CD4-positive, alpha-beta T cell treated with Interleukin-6 for 4 hours (primary cell): ENCODE data around the gene RBM39.
"Not testable (repeated sequence)": the region's sequence is repeated elsewhere in the genome, so short reads cannot be mapped to it uniquely, and the experiment has no call there.

Experiments used
- DNase-seq: peaks from one replicate; pipeline ENCODE4 v3.0.0-alpha.2; 2020; ENCODE audit warnings: mixed read lengths

RBM39 gene

DNA sequence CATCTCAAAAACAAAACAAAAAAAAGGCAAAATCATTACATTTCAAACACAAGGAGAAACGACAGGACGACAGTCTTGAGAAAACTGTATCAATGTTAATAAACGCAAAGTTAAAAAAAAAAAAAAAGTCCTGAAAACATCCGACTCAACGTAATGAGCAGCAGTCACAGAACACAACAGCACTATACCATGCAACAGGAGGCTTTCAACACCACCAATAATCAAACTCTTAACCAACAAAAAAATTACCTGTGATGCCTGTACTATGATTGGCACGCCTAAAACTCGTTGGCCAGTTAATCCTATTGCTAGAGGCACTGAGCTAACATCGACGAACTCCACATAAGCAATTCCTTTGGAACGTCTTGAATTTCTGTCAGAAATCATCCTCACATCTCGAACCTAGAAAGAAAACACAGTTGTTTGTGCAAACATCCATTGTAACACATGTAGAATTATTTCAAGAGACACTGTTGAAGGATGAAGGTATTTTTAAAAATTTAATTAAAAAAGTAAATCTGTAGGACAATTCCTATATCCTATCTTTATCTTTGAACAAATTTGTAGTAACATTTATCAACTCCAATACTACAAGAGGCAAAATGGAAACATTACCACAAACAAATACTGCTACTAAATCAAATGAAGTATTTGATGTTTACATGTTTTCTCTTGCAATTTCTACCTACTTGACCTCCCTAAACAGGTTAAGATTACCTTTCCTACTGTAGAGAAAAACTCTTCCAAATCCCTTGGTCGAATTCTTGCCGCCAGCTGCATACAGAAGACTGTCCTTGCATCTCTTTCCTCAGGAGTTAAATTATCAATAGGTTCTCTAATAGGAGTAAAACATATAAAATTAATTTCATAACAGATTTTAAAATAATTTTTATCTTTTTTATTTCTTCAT is 17.5 kb downstream of the RBM39 start:
- no peak for DNase-seq

DNA sequence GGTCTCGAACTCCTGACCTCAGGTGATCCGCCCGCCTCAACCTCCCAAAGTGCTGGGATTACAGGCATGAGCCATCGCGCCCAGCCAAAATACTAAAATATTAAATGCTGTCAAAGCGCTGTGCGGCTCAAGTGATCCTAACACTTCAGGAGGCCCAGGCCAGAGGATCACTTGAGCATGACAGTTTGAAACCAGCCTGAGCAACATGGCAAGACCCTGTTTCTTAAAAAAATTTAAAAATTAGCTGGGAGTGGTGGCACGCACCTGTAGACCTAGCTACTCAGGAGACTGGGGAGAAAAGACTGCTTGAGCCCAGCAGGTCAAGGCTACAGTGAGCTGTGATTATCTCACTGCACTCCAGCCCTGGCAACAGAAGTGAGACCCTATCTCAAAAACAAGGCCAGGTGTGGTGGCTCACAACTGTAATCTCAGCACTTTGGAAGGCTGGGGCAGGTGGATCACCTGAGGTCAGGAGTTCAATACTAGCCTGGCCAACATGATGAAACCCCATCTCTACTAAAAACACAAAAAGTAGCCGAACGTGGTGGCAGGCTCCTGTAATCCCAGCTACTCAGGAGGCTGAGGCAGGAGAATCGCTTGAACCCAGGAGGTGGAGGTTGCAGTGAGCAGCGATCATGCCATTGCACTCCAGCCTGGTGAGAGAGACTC is 18.3 kb downstream of the RBM39 start:
- not testable (repeated sequence) for DNase-seq

DNA sequence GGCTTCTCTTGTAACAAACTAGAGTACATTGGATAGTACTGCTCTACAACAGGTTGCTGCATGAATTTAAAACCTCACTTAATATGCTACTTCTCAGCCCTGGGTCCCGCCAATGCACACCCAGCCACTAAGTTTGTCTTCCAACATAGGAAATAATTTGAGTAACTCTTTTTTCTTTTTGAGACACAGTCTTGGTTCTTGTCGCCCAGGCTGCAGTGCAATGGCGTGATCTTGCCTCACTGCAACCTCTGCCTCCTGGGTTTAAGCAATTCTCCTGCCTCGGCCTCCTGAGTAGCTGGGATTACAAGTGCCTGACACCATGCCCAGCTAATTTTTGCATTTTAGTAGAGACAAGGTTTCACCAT is 18.8 kb downstream of the RBM39 start:
- not testable (repeated sequence) for DNase-seq

DNA sequence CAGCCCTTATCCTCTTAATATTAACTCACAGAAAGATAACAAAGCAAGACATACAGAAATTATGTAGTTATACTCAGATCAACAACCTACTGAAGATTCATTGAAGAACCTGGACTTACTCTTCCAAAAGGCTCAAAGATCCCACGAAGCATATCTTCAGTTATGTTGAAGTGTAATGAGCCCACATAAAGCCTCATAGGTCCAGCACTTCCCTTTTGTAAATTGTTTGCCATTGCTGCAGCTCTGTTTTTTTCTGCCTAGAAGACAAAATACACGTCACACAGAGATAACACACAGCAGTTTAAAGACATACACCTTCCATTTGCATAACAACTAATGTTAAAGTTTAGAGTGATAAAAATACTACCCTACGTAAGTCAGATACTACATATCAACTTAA is 20.4 kb downstream of the RBM39 start:
- no peak for DNase-seq

DNA sequence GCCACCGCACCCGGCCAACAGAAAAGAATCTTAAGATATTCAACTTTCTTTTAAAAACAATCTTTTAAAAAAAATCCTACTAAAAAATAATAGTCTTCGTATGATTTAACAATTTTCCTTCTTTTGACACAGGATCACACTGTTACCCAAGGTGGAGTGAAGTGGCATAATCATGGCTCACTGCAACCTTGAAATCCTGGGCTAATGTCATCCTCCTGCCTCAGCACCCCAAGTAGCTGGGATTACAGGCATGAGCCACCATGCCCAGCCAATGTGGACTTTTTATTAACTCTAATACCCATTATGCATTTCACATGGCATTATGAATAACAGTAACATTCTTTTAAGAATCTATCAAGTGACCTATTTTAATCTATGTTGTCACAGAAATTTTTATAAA is 20.8 kb downstream of the RBM39 start:
- no peak for DNase-seq

DNA sequence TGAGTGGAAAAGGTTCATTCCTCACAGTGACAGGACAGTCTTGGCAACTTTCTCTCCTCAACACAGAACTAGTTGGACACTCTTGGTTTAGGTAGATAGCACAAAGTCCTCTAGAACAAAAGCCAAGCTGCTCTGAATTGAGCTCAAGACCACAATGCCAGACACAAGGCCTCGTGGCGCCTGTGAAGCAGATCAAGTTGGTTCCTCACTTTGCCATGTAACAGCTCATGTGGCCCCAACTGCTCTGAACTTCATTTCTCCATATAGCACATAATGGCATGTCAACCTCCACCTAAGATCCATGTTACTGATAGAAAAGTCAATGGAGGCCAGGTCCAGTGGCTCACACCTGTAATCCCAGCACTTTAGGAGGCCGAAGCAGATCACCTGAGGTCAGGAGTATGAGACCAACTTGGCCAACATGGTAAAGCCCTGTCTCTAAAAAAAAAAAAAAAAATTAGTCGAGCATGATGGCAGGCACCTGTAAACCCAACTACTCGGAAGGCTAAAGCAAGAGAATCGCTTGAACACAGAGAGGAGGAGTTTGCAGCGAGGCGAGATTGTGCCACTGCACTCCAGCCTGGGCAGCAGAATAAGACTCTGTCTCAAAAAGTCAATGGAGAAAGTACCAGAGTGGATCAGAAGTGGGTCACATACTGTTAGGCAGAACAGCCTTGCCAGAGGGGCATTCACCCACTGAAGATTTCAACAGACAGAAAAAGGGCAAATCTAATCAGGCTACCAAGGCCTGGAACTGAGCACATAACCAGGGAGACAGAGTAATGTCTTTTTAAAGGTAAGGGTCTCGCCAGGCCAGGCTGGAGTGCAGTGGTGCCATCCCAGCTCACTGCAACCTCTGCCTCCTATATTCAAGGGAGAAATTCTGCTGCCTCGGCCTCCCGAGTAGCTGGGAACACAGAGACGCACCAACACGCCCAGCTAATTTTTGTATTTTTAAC is 21.6 kb downstream of the RBM39 start:
- DNase-seq: no peak

DNA sequence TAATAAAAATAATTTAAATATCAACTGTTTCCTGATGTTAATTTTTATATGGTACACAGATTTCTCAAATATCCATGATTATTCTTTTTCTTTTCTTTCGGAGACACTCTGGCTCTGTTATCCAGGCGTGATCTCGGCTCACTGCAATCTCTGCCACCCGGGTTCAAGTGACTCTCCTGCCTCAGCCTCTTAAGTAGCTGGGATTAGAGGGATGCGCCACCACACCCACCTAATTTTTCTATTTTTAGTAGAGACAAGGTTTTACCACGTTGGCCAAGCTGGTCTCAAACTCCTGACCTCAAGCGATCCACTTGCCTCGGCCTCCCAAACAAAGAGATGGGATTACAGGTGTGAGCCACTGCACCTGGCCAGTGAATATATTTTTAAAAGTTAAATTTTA is 22.3 kb downstream of the RBM39 start:
- DNase-seq: no peak

DNA sequence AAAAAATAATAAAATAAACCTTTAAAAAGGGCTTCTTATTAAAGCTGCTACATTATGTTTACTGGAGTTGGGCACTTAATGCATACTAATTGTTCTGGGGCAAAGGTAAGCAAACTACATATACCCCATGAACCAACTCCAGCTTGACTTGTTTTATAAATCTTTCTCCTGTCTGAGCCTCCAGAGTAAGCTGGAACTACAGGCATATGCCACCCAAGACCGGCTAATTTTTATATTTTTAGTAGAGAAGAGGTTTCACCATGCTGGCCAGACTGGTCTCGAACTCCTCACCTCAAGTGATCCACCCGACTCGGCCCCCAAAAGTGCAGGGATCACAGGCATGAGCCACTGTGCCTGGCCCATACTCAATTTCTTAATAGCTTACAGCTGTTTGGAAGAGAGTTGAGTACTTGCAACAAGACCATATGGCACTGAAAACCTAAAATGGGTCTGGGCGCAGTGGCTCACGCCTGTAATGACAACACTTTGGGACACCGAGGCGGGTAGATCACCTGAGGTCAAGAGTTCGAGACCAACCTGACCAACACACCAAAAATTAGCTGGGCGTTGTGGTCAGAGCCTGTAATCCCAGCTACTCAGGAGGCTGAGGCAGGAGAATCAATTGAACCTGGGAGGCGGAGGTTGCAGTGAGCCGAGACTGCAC is 23.0 kb downstream of the RBM39 start:
- no peak for DNase-seq

DNA sequence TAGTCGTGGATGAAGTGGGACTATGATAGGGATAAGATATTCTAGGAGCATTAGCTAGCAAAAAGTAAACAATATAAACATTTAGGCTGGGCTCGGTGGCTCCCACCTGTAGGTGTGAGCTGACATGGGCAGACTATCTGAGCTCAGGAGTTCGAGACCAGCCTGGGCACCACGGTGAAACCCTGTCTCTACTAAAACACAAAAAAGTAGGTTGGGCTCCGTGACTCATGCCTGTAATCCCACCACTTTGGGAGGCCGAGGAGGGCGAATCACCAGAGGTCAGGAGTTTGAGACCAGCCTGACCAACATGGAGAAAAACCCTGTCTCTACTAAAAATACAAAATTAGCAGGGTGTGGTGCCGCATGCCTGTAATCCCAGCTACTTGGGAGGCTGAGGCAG is 23.7 kb downstream of the RBM39 start:
- not testable (repeated sequence) for DNase-seq

DNA sequence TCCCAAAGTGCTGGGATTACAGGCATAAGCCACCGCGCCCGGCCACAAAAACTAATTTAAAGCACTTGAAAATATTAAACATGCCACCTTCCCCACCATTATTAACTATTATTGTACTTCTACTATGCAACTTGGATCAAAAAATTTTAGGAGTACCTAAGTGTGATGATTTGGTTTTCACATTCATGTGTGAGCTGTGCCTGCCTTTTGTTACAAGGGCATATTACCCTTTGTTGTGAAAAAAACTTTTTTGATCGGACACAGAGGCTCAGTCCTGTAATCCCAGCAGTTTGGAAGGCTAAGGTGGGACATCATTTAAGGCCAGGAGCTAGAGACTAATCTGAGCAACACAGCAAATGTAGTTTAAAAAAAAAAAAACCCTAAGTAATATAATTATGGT is 25.7 kb downstream of the RBM39 start:
- DNase-seq: no peak

DNA sequence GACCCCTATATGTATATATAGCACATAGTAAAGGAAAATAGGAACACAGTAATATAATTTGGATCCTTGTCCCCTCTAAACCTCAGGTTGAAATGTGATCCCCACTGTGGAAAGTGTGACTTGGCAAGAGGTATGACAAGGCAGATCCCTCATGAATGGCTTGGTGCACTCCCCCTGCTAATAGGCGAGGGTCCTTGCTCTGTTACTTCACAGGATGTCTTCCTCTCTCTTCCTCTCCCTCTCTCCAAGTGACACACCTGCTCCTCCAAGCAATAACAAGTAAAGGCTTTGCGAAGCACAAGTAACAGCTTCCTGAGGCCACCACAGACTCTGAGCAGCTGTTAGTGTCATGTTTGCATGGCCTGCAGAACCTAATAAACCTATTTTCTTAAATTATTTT is 26.4 kb downstream of the RBM39 start:
- DNase-seq: no peak

DNA sequence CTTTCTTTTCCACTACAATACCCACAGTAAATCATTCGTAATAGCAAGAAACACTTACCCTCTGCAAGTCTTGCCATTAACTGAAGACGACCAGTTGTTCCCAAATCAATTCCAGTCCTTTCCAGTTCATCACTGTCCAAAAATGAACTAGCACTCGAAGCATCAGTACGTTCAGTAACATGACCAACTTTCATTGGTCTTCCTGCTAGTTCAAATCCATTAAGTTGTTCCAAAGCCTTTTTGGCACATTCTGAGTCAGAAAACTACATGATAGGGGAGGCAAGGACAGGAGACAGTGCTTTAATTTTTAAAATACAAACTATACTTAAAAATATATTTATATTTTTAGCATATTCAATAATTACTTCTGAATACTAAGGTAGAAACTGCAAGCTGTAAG is 27.9 kb downstream of the RBM39 start:
- DNase-seq: no peak

DNA sequence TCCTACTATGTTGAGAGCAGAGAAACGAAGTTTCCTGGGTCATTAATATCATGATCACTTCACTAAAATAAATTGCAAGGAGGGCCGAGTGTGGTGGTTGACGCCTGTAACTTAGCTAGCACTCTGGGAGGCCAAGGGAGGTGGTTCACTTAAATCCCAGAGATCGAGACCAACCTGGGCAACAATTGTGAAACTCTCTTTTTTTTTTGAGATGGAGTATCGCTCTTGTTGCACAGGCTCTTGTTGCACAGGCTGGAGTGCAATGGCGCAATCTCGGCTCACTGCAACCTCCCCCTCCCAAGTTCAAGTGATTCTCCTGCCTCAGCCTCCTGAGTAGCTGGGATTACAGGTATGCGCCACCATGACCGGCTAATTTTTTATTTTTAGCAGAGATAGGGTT is 28.9 kb downstream of the RBM39 start:
- not testable (repeated sequence) for DNase-seq

DNA sequence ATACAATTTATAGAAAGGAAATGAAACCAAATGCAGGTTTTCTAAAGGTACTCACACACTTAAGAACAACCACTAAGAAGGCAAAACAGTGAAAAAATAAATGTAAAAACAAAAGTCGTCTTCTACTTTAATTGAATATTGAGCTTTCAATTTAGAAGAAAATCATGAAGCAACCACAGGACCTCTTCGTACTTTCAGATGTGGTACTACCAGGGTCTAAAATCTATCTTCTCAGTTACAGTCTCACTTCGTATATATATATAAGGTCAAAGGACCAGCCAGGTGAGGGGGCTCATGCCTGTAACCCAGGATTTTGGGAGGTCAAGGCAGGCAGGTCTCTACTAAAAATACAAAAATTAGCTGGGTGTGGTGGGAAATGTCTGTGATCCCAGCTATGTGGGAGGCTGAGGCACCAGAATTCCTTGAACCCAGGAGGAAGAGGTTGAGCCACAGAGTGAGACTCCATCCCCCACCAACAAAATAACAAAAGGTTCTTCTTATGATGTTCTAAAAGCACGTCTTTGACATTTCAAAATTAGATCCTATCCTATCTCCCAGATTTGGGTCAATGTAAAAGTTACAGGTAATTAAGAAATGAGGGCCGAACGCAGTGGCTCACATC is 30.4 kb downstream of the RBM39 start:
- DNase-seq: no peak

DNA sequence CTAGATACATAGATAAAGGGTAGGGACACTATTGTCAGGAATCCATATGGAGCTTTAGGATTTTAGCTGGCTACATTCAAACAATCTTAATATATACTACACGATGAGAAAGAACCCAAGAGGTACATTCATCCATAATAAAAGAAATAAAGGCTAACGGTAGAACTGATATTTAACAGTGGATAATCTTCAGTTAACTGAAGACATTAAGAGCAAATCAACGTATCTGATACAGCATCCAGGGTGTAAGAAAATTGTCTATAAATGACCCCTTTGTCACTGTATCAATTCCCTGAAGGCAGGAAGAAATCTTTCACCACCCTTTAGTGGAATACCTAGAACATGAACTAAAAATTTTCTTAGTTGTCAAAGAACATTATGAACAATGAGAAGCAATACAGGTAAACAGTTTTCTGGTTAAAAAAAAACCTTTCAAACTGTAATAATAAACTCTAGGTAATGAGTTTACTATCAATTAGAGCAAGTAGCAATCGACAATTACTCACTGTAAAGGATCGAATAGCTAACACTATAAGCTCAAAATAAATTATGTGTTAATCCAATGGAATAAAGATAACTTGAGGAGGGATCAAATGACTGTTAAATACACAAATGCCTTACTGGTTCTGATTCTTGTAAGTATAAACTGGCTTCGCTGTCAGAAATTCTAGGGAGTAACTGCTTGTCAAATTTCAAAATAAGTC is 31.0 kb downstream of the RBM39 start:
- no peak for DNase-seq

DNA sequence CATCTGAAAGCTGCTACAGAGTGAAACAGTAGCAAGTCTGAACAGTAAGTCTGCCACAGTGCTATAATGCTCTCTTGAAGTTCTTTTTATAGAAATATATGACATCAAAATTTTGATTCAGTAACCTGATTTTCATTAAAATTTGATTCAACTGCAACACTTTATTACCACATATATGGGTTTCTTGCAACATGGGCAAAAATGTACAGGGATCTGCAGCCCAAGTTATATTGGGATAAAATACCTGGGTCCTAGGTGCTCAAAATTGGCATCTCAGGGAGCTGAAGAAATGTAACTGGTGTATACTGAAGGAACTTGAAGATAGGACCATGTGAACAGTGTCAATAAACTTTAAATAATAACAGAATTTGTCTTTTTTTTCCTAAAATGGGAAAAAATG is 32.0 kb downstream of the RBM39 start:
- no peak for DNase-seq

DNA sequence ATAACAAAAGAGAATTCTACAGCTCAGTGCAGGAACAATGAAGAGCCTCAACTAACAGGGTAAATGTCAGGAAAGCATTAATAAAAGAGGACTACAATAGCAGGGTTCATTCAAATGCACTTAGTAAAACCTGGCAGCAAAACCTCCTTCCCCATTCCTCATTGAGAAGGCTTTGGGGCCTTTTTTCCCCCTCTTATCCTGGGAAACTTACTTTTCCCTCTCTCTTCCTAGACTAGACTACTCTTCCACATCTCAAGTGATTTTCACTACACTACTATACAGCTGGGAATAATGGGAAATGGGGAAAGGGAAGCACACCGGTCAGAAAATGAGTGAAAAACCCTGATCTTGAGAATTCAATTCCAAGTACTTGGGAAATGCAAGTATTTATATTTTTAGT is 32.8 kb downstream of the RBM39 start:
- DNase-seq: no peak

DNA sequence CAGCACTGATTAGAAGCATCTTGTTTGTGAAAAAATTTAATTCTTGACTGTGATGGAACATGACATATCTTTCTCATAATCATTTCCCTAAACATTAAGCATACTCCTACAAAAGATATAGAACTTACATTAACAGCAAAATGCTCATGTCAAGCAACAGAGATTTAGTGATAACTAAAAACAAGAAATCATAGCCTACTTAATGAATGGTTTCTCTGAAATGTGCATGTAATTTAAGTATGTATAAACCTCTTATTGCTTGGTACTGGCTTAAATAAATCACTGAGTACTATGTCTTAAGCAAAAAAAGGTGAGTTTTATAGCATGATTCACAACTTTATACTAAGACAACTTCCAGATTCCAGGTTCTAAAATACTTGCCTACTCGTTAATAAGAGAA is 33.6 kb downstream of the RBM39 start:
- no peak for DNase-seq

DNA sequence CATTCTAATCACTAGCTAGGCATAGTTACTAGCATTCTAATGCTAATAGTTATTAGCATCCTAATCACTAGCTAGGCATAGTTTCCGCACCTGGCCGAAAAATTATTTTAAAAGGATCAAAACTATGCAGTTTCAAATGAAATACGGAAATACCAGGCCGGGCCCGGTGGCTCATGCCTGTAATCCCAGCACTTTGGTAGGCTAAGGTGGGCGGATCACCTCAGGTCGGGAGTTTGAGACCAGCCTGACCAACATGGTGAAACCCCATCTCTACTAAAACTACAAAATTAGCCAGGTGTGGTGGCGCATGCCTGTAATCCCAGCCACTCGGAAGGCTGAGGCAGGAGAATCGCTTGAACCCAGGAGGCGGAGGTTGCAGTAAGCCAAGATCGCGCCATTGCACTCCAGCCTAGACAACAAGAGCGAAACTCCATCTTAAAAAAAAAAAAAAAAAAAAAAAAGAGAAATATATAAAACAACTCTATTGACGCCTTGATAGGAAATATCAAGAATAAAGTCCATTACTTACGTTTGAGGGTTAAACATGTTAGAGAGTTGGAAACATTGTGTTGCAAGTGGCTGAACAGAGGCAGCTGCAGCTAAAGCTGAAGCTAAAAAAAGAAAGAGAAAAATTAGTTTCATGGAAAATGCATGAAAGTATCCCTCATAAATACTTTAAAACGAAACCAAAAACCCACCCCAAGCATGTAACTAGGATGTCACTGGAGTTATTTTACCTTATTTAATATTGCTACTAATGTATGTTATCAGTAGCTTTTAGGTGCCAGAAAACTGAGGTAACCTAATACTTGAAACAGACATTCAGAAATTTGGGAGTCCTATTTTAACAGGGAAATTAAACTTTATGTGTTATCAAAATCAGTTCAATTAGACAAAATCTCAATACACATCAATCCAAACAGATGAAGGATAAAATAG is 35.2 kb downstream of the RBM39 start:
- DNase-seq: not testable (repeated sequence)

DNA sequence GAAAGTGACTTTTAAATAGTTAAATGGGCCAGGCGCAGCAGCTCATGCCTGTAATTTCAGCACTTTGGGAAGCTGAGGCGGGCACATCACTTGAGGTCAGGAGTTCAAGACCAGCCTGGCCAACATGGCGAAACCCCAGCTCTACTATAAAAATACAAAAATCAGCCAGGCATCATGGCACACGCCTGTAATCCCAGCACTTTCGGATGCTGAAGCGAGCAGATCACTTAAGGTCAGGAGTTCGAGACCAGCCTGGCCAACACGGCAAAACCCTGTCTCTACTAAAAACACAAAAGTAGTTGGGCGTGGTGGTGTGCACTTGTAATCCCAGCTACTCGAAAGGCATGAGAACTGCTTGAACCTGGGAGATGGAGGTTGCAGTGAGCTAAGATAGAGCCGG is 36.2 kb downstream of the RBM39 start:
- not testable (repeated sequence) for DNase-seq
